B cell (primary cell): ENCODE results near the gene TENT4B. TPM values are rescaled to one million over a fixed set of nuclear protein-coding genes. Genes with fewer than 3 reads are reported as not detected.

Experiments
- ATAC-seq: fragments of 200-7000 bp; cut with Tn5 transposase; one replicate; pipeline ENCODE4 v1.10.0; 2021; ENCODE audit warnings: low read depth, mild to moderate bottlenecking, moderate number of reproducible peaks, moderate library complexity
- CTCF ChIA-PET: fragments of 350-600 bp; sonication (Branson Sonifier 250); formaldehyde crosslinking; loops from one replicate; lab custom pipeline; 2021; ENCODE audit warnings: antibody characterized with exemption, inconsistent platforms; lab: Charles Lee
- POLR2A ChIA-PET: fragments of 350-600 bp; sonication (Branson Sonifier 250); formaldehyde crosslinking; loops from one replicate; lab custom pipeline; 2021; ENCODE audit warnings: antibody characterized with exemption; lab: Charles Lee
- DNase-seq: peaks from one replicate; pipeline ENCODE4 v3.0.0; 2013
- H2AFZ ChIP-seq: 2 replicates; pipeline ENCODE4 v1.6.1; 2012; ENCODE audit warnings: mild to moderate bottlenecking, low read depth, low read length; ENCODE audit not compliant: insufficient read depth, poor library complexity, severe bottlenecking
- H3K27ac ChIP-seq, 2 donors: 1 replicate in 1 of 2; 2 replicates in 1 of 2; pipeline ENCODE4 v1.5.1; 2012 to 2013; ENCODE audit warnings: low read length in 2 of 2, mild to moderate bottlenecking in 2 of 2, moderate library complexity in 1 of 2
- H3K27me3 ChIP-seq, 4 experiments: fragments of 200-600 bp in 1 of 4; sonication (generic) in 1 of 4; replicated peaks in 1 of 4; 1 replicate in 2 of 4; 2 replicates in 2 of 4; pipeline versions ENCODE4 v1.6.1 to v1.7.0; 2013 to 2016; ENCODE audit warnings: low read length in 3 of 4, mild to moderate bottlenecking in 2 of 4, mixed read lengths in 1 of 4, moderate library complexity in 1 of 4; ENCODE audit not compliant: insufficient read depth in 4 of 4, control insufficient read depth in 3 of 4; ENCODE audit errors: control extremely low read depth in 1 of 4
- H3K36me3 ChIP-seq, 2 experiments: replicated peaks in 1 of 2; 1 replicate in 1 of 2; 2 replicates in 1 of 2; pipeline versions ENCODE4 v1.6.1 to v1.7.1; 2013; ENCODE audit warnings: low read length in 1 of 2; ENCODE audit not compliant: insufficient read depth in 2 of 2, control insufficient read depth in 1 of 2; ENCODE audit errors: control extremely low read depth in 1 of 2, extremely low read depth in 1 of 2
- H3K4me1 ChIP-seq, 2 donors: fragments of 200-600 bp in 1 of 2; sonication (generic) in 1 of 2; 1 replicate in 1 of 2; 2 replicates in 1 of 2; pipeline versions ENCODE4 v1.5.1 to v1.6.1; 2013 to 2017; ENCODE audit warnings: low read length in 2 of 2; ENCODE audit not compliant: control insufficient read depth in 2 of 2, insufficient read depth in 2 of 2
- H3K4me2 ChIP-seq: replicated peaks from 2 replicates; pipeline ENCODE3; 2012; ENCODE audit warnings: mild to moderate bottlenecking, low read depth, low read length; ENCODE audit not compliant: poor library complexity, severe bottlenecking
- H3K4me3 ChIP-seq, 5 experiments: fragments of 200-600 bp in 1 of 5; sonication (generic) in 1 of 5; 1 replicate in 3 of 5; 2 replicates in 2 of 5; pipeline versions ENCODE4 v1.5.1 to v1.7.0; 2011 to 2016; ENCODE audit warnings: low read length in 4 of 5, mild to moderate bottlenecking in 4 of 5, low read depth in 2 of 5, control low read depth in 1 of 5, moderate library complexity in 1 of 5; ENCODE audit not compliant: insufficient read depth in 1 of 5; ENCODE audit errors: control extremely low read depth in 1 of 5, extremely low read depth in 1 of 5
- H3K79me2 ChIP-seq: fragments of 200-600 bp; sonication (generic); one replicate; pipeline ENCODE4 v1.6.0; 2016; ENCODE audit warnings: low read length; ENCODE audit not compliant: control insufficient read depth, insufficient read depth
- H3K9ac ChIP-seq: fragments of 200-600 bp; sonication (generic); 2 replicates; pipeline ENCODE4 v1.6.1; 2017; ENCODE audit warnings: mild to moderate bottlenecking, low read length, moderate library complexity
- H3K9me3 ChIP-seq, 3 donors: one replicate each; pipeline versions ENCODE4 v1.6.1 to v1.7.1; 2013; ENCODE audit warnings: low read length in 2 of 3; ENCODE audit not compliant: control insufficient read depth in 2 of 3, insufficient read depth in 1 of 3; ENCODE audit errors: control extremely low read depth in 1 of 3
- H4K20me1 ChIP-seq: 2 replicates; pipeline ENCODE4 v1.6.0; 2012; ENCODE audit warnings: mild to moderate bottlenecking, low read length; ENCODE audit not compliant: insufficient read depth, control insufficient read depth, poor library complexity, severe bottlenecking
- H3K27ac Mint-ChIP-seq: one replicate; pipeline ENCODE4 v1.8.0; 2021; ENCODE audit warnings: mixed read lengths
- H3K27me3 Mint-ChIP-seq: one replicate; pipeline ENCODE4 v1.8.0; 2021; ENCODE audit warnings: mixed read lengths
- H3K4me1 Mint-ChIP-seq: one replicate; pipeline ENCODE4 v1.8.0; 2021; ENCODE audit warnings: mixed read lengths
- H3K4me3 Mint-ChIP-seq: one replicate; pipeline ENCODE4 v1.8.0; 2021; ENCODE audit warnings: mixed read lengths
- H3K9me3 Mint-ChIP-seq: one replicate; pipeline ENCODE4 v1.8.0; 2022; ENCODE audit warnings: mixed read lengths; ENCODE audit not compliant: insufficient read depth
- CTCF ChIP-seq: fragments of 200-600 bp; IDR thresholded peaks from one replicate; pipeline ENCODE4 v1.8.0; 2022; ENCODE audit warnings: antibody characterized with exemption, mild to moderate bottlenecking
- EZH2 ChIP-seq: IDR thresholded peaks from 2 replicates; pipeline ENCODE4 v1.6.1; 2012; ENCODE audit warnings: borderline replicate concordance, low read depth, mild to moderate bottlenecking, moderate library complexity, low read length; ENCODE audit not compliant: insufficient read depth, poor library complexity, severe bottlenecking
- WGBS: methylation state at CpG from one replicate; pipeline ENCODE4 v1.1.5; 2013; ENCODE audit warnings: missing lambda C conversion rate; ENCODE audit not compliant: insufficient coverage; 5-methylcytosine and 5-hydroxymethylcytosine counted together
- intact Hi-C: fragments of 100-400 bp; cut with micrococcal nuclease; formaldehyde crosslinking; loops from one replicate; pipeline ENCODE4 v1.10.0; 2022
- polyA plus RNA-seq: library from polyadenylated mRNA; depleted of rRNA; stranded (reverse); fragments of >200 nt; gene quantifications from 2 replicates; pipeline ENCODE4 v1.2.3, GENCODE V29; 2012
- total RNA-seq, 2 donors: library from RNA; stranded (reverse); fragments of 120-200 nt in 1 of 2; gene quantifications; 1 replicate in 1 of 2; 2 replicates in 1 of 2; pipeline versions ENCODE4 v1.2.3 to v1.2.4, GENCODE V29; 2013 to 2022

The TENT4B gene
- total and polyA plus RNA-seq, 2 donors (not counting 1 experiment from before 2014, with no cell fraction given): 6.1 to 17.1 TPM

- Mint-ChIP-seq H3K27me3 (no peaks in the 10 kb centered on the region), H3K9me3 (no peaks in the 10 kb centered on the region), H3K4me3 (peak overlapping the region; percentile 44), H3K4me1 (peaks cover 27% of the 10 kb centered on the region), H3K27ac (peak overlapping the region; percentile 20)
- peak overlapping the region; percentile 77 for H2AFZ ChIP-seq
- H3K27ac ChIP-seq: no peak overlapping the region
- no peak overlapping the region for H3K9ac ChIP-seq
- H3K27me3 ChIP-seq: no peaks in the 10 kb centered on the region
- intact Hi-C loops: loop anchor here (5.0 kb wide), 3 partner anchors 116 to 396 kb away; partner anchors contain the start of genes ADCY7 and NKD1
- H3K79me2 ChIP-seq: peaks cover 27% of the 10 kb centered on the region
- TF ChIP-seq CTCF (no peak), EZH2 (no peak)
- no peaks in the 10 kb centered on the region for H3K9me3 ChIP-seq
- peaks cover 18% of the 10 kb centered on the region for H4K20me1 ChIP-seq
- H3K36me3 ChIP-seq: no peaks in the 10 kb centered on the region
- no peak overlapping the region for H3K4me2 ChIP-seq
- ChIA-PET CTCF (interaction anchor here (1.1 to 2.0 kb wide), 5 partner anchors 59 to 655 kb away, joined by 3 to 10 read pairs (median 7); partner anchors contain the start of genes CNEP1R1 and HEATR3), POLR2A (interaction anchor here (0.7 to 1.6 kb wide), 2 partner anchors 85 to 126 kb away, joined by 4 to 6 read pairs; partner anchors contain the start of genes CNEP1R1 and HEATR3)
- no peak for ATAC-seq
- no peak overlapping the region for H3K4me3 ChIP-seq
- H3K4me1 ChIP-seq: peaks cover 23 to 28% of the 10 kb centered on the region in 2 donors
- 98% methylated on average over 5 of the region's 5 CpGs for WGBS
- no peak for DNase-seq
Measured at GRCh38 chr16:50151322-50151721, 1.8 kb upstream of the TENT4B start.

- CTCF ChIA-PET: interaction anchor here (1.1 to 2.0 kb wide), 5 partner anchors 59 to 655 kb away, joined by 3 to 10 read pairs (median 7); partner anchors contain the start of genes CNEP1R1 and HEATR3
- Histone ChIP-seq H3K4me2 (peak overlapping the region; percentile 74), H3K27me3 (no peaks in the 10 kb centered on the region), H3K9me3 (no peaks in the 10 kb centered on the region), H2AFZ (peak overlapping the region; percentile 77), H3K4me3 (peak overlapping the region in 2 of 5 experiments; percentile 76 to 93), H3K27ac (peak overlapping the region; percentile 85 to 86), H4K20me1 (peaks cover 21% of the 10 kb centered on the region), H3K36me3 (no peaks in the 10 kb centered on the region), H3K9ac (peak overlapping the region; percentile 66), H3K4me1 (peaks cover 23 to 28% of the 10 kb centered on the region in 2 donors), H3K79me2 (peaks cover 31% of the 10 kb centered on the region)
- POLR2A ChIA-PET: interaction anchor here (1.6 kb wide), 1 partner anchor 86 kb away, joined by 6 read pairs; the partner anchor contains the start of gene HEATR3
- 92% methylated on average over 11 of the region's 11 CpGs for WGBS
- TF ChIP-seq EZH2: no peak
- no peak for TF ChIP-seq CTCF
- Mint-ChIP-seq H3K4me3 (peak overlapping the region; percentile 90), H3K9me3 (no peaks in the 10 kb centered on the region), H3K27me3 (no peaks in the 10 kb centered on the region), H3K27ac (peak overlapping the region; percentile 94), H3K4me1 (peaks cover 29% of the 10 kb centered on the region)
- DNase-seq: no peak
- intact Hi-C loops: loop anchor here (1.0 to 5.0 kb wide), 7 partner anchors 59 to 396 kb away; partner anchors contain the start of genes ADCY7, BRD7, CNEP1R1 and HEATR3
- no peak for ATAC-seq
Measured at GRCh38 chr16:50151756-50152155, 1.4 kb upstream of the TENT4B start.
